Esophagus muscularis mucosa (tissue), 4 donors: ENCODE measurements around the gene CCR1.
"Not testable (repeated sequence)": the region's sequence is repeated elsewhere in the genome, so short reads cannot be mapped to it uniquely, and the experiment has no call there.

Experiments used
- CTCF ChIP-seq, 3 experiments: fragments of 200-600 bp in 2 of 3; fragments of 450-650 bp in 1 of 3; sonication (generic) in 2 of 3; IDR thresholded peaks; one replicate each; pipeline ENCODE4 v1.5.1; 2017 to 2019; ENCODE audit warnings: antibody characterized with exemption in 3 of 3, mild to moderate bottlenecking in 2 of 3, moderate library complexity in 1 of 3
- EP300 ChIP-seq: sonication (generic); formaldehyde crosslinking; IDR thresholded peaks from one replicate; pipeline ENCODE4 v1.6.1; 2017; ENCODE audit warnings: antibody characterized with exemption
- POLR2A ChIP-seq: fragments of 450-650 bp; IDR thresholded peaks from one replicate; pipeline ENCODE4 v1.6.1; 2017; ENCODE audit warnings: antibody characterized with exemption, moderate library complexity, mild to moderate bottlenecking, low read depth

GRCh38 chr3:46207514-46207913 lies 599 bp downstream of the CCR1 start:
- TF ChIP-seq CTCF (IDR thresholded peaks at IDR 0.05); POLR2A; EP300: not testable (repeated sequence)
